ENCODE measurements around the gene SYT2. TPM values are rescaled to one million over a fixed set of nuclear protein-coding genes. Genes with fewer than 3 reads are reported as not detected.
"Not testable (repeated sequence)": the region's sequence is repeated elsewhere in the genome, so short reads cannot be mapped to it uniquely, and the experiment has no call there.

The SYT2 gene
- total RNA-seq, 1 experiment from 2014 or later, result 0.09 TPM

DNA sequence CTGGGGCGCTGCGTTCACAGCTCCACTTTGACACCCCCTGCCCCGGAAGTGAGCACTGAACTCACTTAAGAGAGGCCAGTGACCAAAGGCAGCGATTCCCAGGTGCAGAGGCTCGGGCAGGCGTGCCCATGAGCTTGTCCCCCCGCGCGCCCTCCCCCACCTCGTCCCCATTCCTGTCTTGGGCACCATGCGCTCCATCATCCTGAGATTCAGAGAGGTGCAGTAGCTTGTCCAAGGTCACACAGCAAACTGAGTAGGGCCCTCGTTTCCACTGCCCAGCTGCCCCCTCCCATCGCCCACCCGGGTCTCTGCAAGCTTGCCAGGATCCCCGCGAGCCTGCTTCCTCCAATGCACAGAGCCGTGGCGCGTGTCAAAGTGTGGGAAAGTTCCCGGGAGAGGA is 68.0 kb downstream of the SYT2 start:
- Histone ChIP-seq H3K4me1 (peaks cover 20% of the 10 kb centered on the region), H3K4me3 (ENCODE audit: low read depth, low read length) (peak overlapping the region; percentile 53), H3K9me3 (no peaks in the 10 kb centered on the region), H3K27me3 (replicated peaks; ENCODE audit: control insufficient read depth, insufficient read depth, low read length) (peaks cover 2% of the 10 kb centered on the region), H3K36me3 (ENCODE audit: control insufficient read depth, insufficient read depth, low read length) (no peaks in the 10 kb centered on the region)
- intact Hi-C loops (cut with micrococcal nuclease; ENCODE audit: unreplicated experiment), result no loop called here
- no TSS peak for BruUV-seq (replicated peaks)
- Mint-ChIP-seq H3K36me3 (ENCODE audit: insufficient read depth, unreplicated experiment) (no peaks in the 10 kb centered on the region), H3K4me3 (ENCODE audit: unreplicated experiment) (peak overlapping the region; percentile 77), H3K27ac (ENCODE audit: unreplicated experiment) (no peak overlapping the region), H3K4me1 (ENCODE audit: low read depth, unreplicated experiment) (peaks cover 32% of the 10 kb centered on the region), H3K27me3 (ENCODE audit: insufficient read depth, unreplicated experiment) (peaks cover 26% of the 10 kb centered on the region), H3K9me3 (ENCODE audit: unreplicated experiment) (no peaks in the 10 kb centered on the region)
- CTCF ChIA-PET, result no interaction called here
- TF ChIP-seq, protein P1, sequence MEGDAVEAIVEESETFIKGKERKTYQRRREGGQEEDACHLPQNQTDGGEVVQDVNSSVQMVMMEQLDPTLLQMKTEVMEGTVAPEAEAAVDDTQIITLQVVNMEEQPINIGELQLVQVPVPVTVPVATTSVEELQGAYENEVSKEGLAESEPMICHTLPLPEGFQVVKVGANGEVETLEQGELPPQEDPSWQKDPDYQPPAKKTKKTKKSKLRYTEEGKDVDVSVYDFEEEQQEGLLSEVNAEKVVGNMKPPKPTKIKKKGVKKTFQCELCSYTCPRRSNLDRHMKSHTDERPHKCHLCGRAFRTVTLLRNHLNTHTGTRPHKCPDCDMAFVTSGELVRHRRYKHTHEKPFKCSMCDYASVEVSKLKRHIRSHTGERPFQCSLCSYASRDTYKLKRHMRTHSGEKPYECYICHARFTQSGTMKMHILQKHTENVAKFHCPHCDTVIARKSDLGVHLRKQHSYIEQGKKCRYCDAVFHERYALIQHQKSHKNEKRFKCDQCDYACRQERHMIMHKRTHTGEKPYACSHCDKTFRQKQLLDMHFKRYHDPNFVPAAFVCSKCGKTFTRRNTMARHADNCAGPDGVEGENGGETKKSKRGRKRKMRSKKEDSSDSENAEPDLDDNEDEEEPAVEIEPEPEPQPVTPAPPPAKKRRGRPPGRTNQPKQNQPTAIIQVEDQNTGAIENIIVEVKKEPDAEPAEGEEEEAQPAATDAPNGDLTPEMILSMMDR (IDR thresholded peaks at IDR 0.05; ENCODE audit: insufficient read depth in 1 of 2, low read depth in 1 of 2, low read length in 1 of 2, severe bottlenecking in 1 of 2, unreplicated experiment in 1 of 2), result no peak
- POLR2A ChIA-PET, result no interaction called here
- DNase-seq, result no peak

DNA sequence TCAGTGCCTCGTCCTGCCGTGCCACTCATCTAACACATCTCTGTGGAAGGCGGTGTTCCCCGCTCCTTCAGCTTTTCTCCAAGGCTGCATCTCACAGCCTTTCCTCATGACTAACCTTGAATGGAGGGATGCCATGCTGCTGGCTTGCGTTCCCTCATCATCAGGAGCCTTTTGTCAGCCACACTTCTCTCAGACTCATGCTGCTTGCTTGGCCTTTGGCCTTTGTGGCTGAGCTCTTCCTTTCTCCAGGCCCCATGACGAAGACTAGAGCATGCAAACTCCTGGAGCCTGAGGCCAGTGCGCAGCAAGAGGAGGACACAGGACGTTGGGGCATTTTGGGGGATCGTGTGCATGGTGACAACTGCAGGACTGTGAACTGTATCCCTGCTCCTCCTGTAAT is 70.8 kb downstream of the SYT2 start:
- Histone ChIP-seq H3K9me3 (no peaks in the 10 kb centered on the region), H3K27me3 (replicated peaks; ENCODE audit: control insufficient read depth, insufficient read depth, low read length) (peaks cover 2% of the 10 kb centered on the region), H3K36me3 (ENCODE audit: control insufficient read depth, insufficient read depth, low read length) (no peaks in the 10 kb centered on the region), H3K4me1 (peaks cover 20% of the 10 kb centered on the region), H3K4me3 (ENCODE audit: low read depth, low read length) (no peak overlapping the region)
- intact Hi-C loops (cut with micrococcal nuclease; ENCODE audit: unreplicated experiment), result no loop called here
- Mint-ChIP-seq H3K27me3 (ENCODE audit: insufficient read depth, unreplicated experiment) (peaks cover 10% of the 10 kb centered on the region), H3K27ac (ENCODE audit: unreplicated experiment) (no peak overlapping the region), H3K9me3 (ENCODE audit: unreplicated experiment) (no peaks in the 10 kb centered on the region), H3K4me3 (ENCODE audit: unreplicated experiment) (no peak overlapping the region), H3K36me3 (ENCODE audit: insufficient read depth, unreplicated experiment) (no peaks in the 10 kb centered on the region), H3K4me1 (ENCODE audit: low read depth, unreplicated experiment) (peaks cover 30% of the 10 kb centered on the region)
- ChIA-PET CTCF (no interaction called here), POLR2A (no interaction called here)
- DNase-seq, result no peak
- BruUV-seq (replicated peaks), result no TSS peak
- TF ChIP-seq, protein P1 (IDR thresholded peaks at IDR 0.05; ENCODE audit: insufficient read depth in 1 of 2, low read depth in 1 of 2, low read length in 1 of 2, severe bottlenecking in 1 of 2, unreplicated experiment in 1 of 2), result no peak

DNA sequence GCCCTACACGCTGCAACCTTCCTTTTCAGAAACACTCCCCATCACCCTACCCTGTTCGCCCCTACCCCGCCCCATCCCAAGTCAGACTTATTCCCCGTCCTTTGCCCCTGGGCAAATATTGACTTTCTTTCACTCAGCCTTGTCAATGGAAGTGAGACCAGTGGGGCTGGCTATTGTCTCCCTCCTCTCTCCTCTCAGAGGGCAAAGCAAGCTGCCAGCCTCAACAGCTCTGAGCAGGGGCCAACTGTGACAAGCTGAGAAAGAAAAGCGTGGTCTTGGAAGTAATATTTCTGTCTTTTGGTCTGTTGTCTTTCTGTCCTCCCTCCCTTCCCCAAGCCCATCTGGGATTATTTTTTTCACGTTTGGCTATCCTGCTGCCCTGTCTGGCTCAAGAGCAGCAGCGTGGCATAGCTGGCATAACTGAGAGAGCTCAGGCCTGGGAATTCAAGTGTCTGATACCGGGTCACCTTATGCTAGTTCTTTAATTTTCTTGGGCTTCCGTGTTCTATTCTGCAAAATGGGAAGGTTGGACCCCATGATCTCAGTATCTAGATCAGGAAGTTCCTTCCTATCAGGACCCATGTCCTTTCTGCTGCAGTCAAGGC is 71.5 kb downstream of the SYT2 start:
- H3K36me3 Mint-ChIP-seq (ENCODE audit: insufficient read depth, unreplicated experiment); BruUV-seq (replicated peaks); H3K9me3 ChIP-seq; intact Hi-C loops (cut with micrococcal nuclease; ENCODE audit: unreplicated experiment); POLR2A ChIA-PET; H3K36me3 ChIP-seq (ENCODE audit: control insufficient read depth, insufficient read depth, low read length); H3K4me3 ChIP-seq (ENCODE audit: low read depth, low read length); H3K27me3 Mint-ChIP-seq (ENCODE audit: insufficient read depth, unreplicated experiment); H3K4me3 Mint-ChIP-seq (ENCODE audit: unreplicated experiment); H3K27me3 ChIP-seq (replicated peaks; ENCODE audit: control insufficient read depth, insufficient read depth, low read length); CTCF ChIA-PET; H3K9me3 Mint-ChIP-seq (ENCODE audit: unreplicated experiment): not testable (repeated sequence)
- peaks cover 23% of the 10 kb centered on the region for H3K4me1 Mint-ChIP-seq (ENCODE audit: low read depth, unreplicated experiment)
- DNase-seq, result peak in 1 of 2 experiments; percentile 39
- H3K4me1 ChIP-seq, result peaks cover 17% of the 10 kb centered on the region
- H3K27ac Mint-ChIP-seq (ENCODE audit: unreplicated experiment), result peak overlapping the region; percentile 55
